ENCODE results near the gene PRDM16. TPM values are rescaled to one million over a fixed set of nuclear protein-coding genes. Genes with fewer than 3 reads are reported as not detected.

Gene PRDM16
- total and polyA plus RNA-seq, 2 of the 13 experiments (the other 11 are each of a cell fraction or from before 2014, with no cell fraction given): 0.15 to 0.81 TPM

- TF ChIP-seq ZNF704 (CRISPR knock-in tag; IDR thresholded peaks at IDR 0.05; ENCODE audit: borderline replicate concordance) (0 out of 2 replicates have a peak, but pooled peaks have one; percentile 3), MEIS1 (CRISPR knock-in tag; IDR thresholded peaks at IDR 0.05; ENCODE audit: borderline replicate concordance) (peak; percentile 44; the same call in 1 of the 2 replicates), ARID4A (CRISPR knock-in tag; IDR thresholded peaks at IDR 0.05; ENCODE audit: borderline replicate concordance) (no peak), ATF5 (CRISPR knock-in tag; IDR thresholded peaks at IDR 0.05; ENCODE audit: low read depth) (peak; percentile 76; the same call in 1 of the 2 replicates), CHD4 (IDR thresholded peaks at IDR 0.05; ENCODE audit: borderline replicate concordance, low read length) (0 out of 2 replicates have a peak, but pooled peaks have one; percentile 6), RFX1 (IDR thresholded peaks at IDR 0.05) (no peak), TARDBP (CRISPR knock-in tag; IDR thresholded peaks at IDR 0.05) (peak; percentile 44; the same call in 1 of the 2 replicates)
Measured at GRCh38 chr1:3335754-3336640, 267.0 kb downstream of the PRDM16 start (continued).
